Right lobe of liver (tissue), 4 donors: ENCODE data around the gene OSBPL3.

ENCODE experiments used
- POLR2A ChIP-seq: fragments of 450-650 bp; IDR thresholded peaks from one replicate; pipeline ENCODE4 v1.6.1; 2017; ENCODE audit warnings: antibody characterized with exemption, mild to moderate bottlenecking
- TF ChIP-seq, protein P1 (sequence below), 4 donors: fragments of 200-600 bp in 3 of 4; fragments of 450-650 bp in 1 of 4; IDR thresholded peaks; one replicate each; pipeline versions ENCODE4 v1.5.1 to v1.8.0; 2016 to 2022; ENCODE audit warnings: antibody characterized with exemption in 4 of 4, mild to moderate bottlenecking in 2 of 4
- donor health status: DM: no; HTN: no; CAD: no.
- donor health status: DM: no; HTN: no; CAD: no.
- donor health status: DM: no; HTN: yes; CAD: no.

- TF ChIP-seq POLR2A = no peak
- TF ChIP-seq, protein P1, sequence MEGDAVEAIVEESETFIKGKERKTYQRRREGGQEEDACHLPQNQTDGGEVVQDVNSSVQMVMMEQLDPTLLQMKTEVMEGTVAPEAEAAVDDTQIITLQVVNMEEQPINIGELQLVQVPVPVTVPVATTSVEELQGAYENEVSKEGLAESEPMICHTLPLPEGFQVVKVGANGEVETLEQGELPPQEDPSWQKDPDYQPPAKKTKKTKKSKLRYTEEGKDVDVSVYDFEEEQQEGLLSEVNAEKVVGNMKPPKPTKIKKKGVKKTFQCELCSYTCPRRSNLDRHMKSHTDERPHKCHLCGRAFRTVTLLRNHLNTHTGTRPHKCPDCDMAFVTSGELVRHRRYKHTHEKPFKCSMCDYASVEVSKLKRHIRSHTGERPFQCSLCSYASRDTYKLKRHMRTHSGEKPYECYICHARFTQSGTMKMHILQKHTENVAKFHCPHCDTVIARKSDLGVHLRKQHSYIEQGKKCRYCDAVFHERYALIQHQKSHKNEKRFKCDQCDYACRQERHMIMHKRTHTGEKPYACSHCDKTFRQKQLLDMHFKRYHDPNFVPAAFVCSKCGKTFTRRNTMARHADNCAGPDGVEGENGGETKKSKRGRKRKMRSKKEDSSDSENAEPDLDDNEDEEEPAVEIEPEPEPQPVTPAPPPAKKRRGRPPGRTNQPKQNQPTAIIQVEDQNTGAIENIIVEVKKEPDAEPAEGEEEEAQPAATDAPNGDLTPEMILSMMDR (IDR thresholded peaks at IDR 0.05) = no peak
Measured at GRCh38 chr7:24923172-24923865, 56.7 kb downstream of the OSBPL3 start.
